Measurements from ENCODE around the gene METTL8. TPM values are rescaled to one million over a fixed set of nuclear protein-coding genes. Genes with fewer than 3 reads are reported as not detected.
A peak's percentile ranks its signal among the peaks of the same experiment; 100 is the strongest.
"Not testable (repeated sequence)": the region's sequence is repeated elsewhere in the genome, so short reads cannot be mapped to it uniquely, and the experiment has no call there.

METTL8 gene
- polyA plus RNA-seq, 2 of the 4 experiments (the other 2 are of a cell fraction): 21.8 to 58.3 TPM

DNA sequence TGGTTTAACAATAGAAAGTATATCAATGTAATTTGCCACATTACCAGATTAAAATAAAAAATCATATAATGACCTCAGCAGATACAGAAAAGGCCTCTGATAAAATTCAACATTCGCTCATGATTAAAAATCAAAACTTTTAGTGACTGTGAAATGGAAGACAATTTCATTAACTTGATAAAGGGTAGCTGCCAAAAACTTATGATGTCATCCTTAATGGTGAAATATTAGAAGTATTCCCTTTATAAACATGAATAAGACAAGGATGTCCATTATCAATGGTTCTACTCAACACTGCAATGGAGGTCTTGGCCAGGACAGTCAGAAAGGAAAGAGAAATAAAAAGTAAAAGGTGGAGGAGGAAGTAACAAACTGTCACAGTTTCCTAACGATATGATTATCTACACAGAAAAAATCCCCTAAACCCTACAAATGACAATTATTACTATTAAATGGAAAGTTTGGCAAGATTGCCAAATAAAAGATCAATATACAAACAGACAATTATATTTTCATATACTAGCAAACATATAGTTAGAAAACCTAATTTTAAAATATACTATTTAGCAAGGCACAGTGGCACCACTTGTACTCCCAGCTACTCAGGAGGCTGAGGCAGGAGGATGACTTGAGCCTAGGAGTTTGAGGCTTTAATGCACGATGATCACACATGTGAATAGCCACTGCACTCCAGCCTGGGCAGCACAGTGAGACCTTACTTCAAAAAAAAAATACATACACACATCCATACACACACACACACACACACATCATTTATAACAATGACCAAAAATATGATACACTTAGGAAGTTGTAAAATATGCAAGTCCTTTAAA, 12.8 kb downstream of the METTL8 start (continued):
- TF ChIP-seq, protein P1, sequence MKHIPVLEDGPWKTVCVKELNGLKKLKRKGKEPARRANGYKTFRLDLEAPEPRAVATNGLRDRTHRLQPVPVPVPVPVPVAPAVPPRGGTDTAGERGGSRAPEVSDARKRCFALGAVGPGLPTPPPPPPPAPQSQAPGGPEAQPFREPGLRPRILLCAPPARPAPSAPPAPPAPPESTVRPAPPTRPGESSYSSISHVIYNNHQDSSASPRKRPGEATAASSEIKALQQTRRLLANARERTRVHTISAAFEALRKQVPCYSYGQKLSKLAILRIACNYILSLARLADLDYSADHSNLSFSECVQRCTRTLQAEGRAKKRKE (CRISPR knock-in tag; IDR thresholded peaks at IDR 0.05; ENCODE audit: low read depth): no peak

DNA sequence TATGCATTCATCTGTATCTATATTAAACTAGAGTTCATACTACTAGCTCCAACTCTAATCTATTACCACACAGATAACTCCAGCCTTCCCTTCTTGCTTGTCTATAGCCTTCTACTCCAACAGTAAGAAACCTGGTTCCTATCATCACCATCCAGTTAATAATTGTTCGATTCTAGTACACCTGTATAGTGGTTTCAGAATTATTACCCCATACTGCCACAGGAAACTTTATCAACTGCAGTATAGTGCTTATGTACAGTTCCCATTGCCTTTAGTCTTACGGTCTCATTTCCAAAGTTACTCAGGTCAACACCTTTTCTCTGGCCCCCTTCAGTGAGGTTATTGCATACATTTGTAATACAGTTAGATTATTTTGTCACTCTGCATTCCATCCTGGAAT, 14.5 kb downstream of the METTL8 start:
- no peak for ATAC-seq
- FAIRE-seq: no peak
- ChIA-PET CTCF (interaction anchor here (1.2 kb wide), 1 partner anchor 447 kb away, joined by 4 read pairs; no protein-coding TSS in a partner anchor), POLR2A (no interaction called here)
- Histone ChIP-seq H3K4me1 (peaks cover 5% of the 10 kb centered on the region; the same call in 2 of the 3 replicates), H3K9me3 (peaks cover 17% of the 10 kb centered on the region), H3K27ac (no peak overlapping the region), H3K4me3 (no peak overlapping the region), H3K4me2 (no peak overlapping the region)
- no peak for DNase-seq (ENCODE audit: low read depth in 1 of 2, low spot score in 1 of 2)
- 91% methylated on average over 2 of the region's 2 CpGs for WGBS (ENCODE audit: missing lambda C conversion rate)
- TF ChIP-seq, protein P2, sequence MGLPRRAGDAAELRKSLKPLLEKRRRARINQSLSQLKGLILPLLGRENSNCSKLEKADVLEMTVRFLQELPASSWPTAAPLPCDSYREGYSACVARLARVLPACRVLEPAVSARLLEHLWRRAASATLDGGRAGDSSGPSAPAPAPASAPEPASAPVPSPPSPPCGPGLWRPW (IDR thresholded peaks at IDR 0.05): no peak
- no peak for TF ChIP-seq HOXA7 (CRISPR knock-in tag; IDR thresholded peaks at IDR 0.05)

DNA sequence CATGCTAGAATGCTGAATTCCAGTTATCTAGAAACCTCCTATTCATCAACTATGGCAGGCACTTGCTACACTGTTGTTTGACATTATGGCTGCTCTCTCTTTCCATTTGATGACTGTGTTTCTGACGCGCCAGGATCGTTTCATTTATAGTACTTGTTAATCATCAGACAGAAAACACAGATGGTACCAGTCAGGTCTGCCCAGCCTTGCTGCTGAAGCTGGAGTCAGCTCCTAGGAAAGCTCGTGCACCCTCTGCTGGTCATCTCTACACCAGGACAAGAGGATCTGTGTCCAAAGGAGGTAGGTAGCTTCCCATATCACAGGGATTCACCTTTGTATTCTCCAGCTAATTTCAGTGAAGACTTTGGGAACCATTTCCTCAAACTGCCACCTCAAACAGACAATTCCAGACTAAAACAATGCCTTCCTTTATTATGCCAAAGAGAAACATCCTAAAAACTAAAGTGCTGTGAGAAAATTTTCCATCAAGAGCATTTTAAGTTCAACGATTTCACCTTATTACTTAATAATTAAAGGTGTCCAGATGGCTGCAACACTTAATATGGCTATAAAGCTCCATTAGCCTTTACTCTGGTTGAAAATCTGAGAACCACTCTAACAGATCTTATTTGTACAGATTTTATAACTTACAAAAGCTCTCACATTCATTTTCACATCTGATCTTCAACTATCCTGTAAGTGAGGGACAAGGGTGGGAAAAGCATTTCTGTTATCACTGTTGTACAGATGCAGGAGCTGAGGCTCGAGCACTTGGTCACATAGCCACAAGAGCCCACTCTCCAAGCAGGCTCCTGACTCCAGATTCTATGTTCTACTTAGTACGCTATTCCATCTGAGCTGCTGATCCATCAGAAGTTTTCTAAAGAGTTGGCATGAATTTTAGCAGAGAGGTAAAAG, 17.5 kb downstream of the METTL8 start:
- peak overlapping the region; percentile 50 for H3K4me2 ChIP-seq

DNA sequence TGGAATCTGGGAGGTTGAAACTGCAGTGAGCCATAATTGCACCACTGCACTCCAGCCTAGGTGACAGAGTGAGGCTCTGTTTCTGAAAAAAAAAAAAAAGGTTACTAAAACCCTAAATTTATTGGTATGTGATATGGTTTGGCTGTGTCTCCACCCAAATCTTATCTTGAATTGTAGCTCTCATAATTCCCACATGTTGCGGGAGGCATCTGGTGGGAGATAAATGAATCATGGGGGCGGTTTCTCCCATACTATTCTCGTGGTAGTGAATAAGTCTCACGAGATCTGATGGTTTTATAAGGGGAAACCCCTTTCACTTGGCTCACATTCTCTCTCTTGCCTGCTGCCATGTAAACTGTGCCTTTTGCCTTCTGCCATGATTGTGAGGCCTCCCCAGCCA, 19.1 kb downstream of the METTL8 start:
- H3K27ac ChIP-seq; H3K4me2 ChIP-seq; H3K9me3 ChIP-seq; DNase-seq (ENCODE audit: low read depth in 1 of 2, low spot score in 1 of 2); H3K4me3 ChIP-seq; ATAC-seq; FAIRE-seq: not testable (repeated sequence)
- H3K4me1 ChIP-seq: peaks cover 19% of the 10 kb centered on the region; the same call in 2 of the 3 replicates
- ChIA-PET POLR2A (interaction anchor here (0.7 kb wide), 1 partner anchor 282 kb away, joined by 4 read pairs; no protein-coding TSS in a partner anchor), CTCF (interaction anchor here (0.8 to 4.3 kb wide), 3 partner anchors 253 to 442 kb away, joined by 3 to 31 read pairs (median 3); partner anchors contain the start of gene TLK1)
- WGBS (ENCODE audit: missing lambda C conversion rate): 91% methylated on average over 4 of the region's 4 CpGs

More for the DNA sequence above, 17.5 kb downstream of the METTL8 start:
- ChIA-PET POLR2A (interaction anchor here (0.9 to 2.2 kb wide), 5 partner anchors 17 to 487 kb away, joined by 5 to 12 read pairs (median 9); partner anchors contain the start of genes DCAF17, GORASP2, METTL8 and TLK1), CTCF (interaction anchor here (0.6 to 4.3 kb wide), 48 partner anchors 10 to 711 kb away, joined by 3 to 35 read pairs (median 4); partner anchors contain the start of genes GORASP2 and TLK1)
- FAIRE-seq: peak; percentile 74
- DNase-seq (ENCODE audit: low read depth in 1 of 2, low spot score in 1 of 2): peak; percentile 74 to 94
- TF ChIP-seq RAD21 (conservative IDR thresholded peaks at IDR 0.05 in 1 of 2, IDR thresholded peaks at IDR 0.05 in 1 of 2) (peak; percentile 91 to 93), SMC3 (IDR thresholded peaks at IDR 0.05) (peak; percentile 94), MAFK (IDR thresholded peaks at IDR 0.05; ENCODE audit: partially characterized antibody) (peak; percentile 14), FOSL2 (IDR thresholded peaks at IDR 0.05) (no peak), FOSL2 (CRISPR knock-in tag; IDR thresholded peaks at IDR 0.05) (peak; percentile 31; the same call in 1 of the 2 replicates)
- TF ChIP-seq, protein P3, sequence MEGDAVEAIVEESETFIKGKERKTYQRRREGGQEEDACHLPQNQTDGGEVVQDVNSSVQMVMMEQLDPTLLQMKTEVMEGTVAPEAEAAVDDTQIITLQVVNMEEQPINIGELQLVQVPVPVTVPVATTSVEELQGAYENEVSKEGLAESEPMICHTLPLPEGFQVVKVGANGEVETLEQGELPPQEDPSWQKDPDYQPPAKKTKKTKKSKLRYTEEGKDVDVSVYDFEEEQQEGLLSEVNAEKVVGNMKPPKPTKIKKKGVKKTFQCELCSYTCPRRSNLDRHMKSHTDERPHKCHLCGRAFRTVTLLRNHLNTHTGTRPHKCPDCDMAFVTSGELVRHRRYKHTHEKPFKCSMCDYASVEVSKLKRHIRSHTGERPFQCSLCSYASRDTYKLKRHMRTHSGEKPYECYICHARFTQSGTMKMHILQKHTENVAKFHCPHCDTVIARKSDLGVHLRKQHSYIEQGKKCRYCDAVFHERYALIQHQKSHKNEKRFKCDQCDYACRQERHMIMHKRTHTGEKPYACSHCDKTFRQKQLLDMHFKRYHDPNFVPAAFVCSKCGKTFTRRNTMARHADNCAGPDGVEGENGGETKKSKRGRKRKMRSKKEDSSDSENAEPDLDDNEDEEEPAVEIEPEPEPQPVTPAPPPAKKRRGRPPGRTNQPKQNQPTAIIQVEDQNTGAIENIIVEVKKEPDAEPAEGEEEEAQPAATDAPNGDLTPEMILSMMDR (IDR thresholded peaks at IDR 0.05): peak; percentile 93
- TF ChIP-seq, protein P4, sequence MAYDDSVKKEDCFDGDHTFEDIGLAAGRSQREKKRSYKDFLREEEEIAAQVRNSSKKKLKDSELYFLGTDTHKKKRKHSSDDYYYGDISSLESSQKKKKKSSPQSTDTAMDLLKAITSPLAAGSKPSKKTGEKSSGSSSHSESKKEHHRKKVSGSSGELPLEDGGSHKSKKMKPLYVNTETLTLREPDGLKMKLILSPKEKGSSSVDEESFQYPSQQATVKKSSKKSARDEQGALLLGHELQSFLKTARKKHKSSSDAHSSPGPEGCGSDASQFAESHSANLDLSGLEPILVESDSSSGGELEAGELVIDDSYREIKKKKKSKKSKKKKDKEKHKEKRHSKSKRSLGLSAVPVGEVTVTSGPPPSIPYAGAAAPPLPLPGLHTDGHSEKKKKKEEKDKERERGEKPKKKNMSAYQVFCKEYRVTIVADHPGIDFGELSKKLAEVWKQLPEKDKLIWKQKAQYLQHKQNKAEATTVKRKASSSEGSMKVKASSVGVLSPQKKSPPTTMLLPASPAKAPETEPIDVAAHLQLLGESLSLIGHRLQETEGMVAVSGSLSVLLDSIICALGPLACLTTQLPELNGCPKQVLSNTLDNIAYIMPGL (CRISPR knock-in tag; IDR thresholded peaks at IDR 0.05; ENCODE audit: borderline replicate concordance): no peak
- TF ChIP-seq, protein P5, sequence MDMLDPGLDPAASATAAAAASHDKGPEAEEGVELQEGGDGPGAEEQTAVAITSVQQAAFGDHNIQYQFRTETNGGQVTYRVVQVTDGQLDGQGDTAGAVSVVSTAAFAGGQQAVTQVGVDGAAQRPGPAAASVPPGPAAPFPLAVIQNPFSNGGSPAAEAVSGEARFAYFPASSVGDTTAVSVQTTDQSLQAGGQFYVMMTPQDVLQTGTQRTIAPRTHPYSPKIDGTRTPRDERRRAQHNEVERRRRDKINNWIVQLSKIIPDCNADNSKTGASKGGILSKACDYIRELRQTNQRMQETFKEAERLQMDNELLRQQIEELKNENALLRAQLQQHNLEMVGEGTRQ (IDR thresholded peaks at IDR 0.05): no peak
- H3K4me3 ChIP-seq: no peak overlapping the region
- no peaks in the 10 kb centered on the region for H3K9me3 ChIP-seq
- 28% methylated on average over 7 of the region's 7 CpGs for WGBS (ENCODE audit: missing lambda C conversion rate)
- H3K4me1 ChIP-seq: peaks cover 10% of the 10 kb centered on the region; the same call in 2 of the 3 replicates
- peak overlapping the region in 1 of 2 experiments; percentile 44; a peak in 3 of 6 replicates for H3K27ac ChIP-seq
- ATAC-seq: peak; percentile 100

Data from A549 (cell line).